WTC11 (cell line): Measurements from ENCODE around the gene TUBB2A. TPM values are rescaled to one million over a fixed set of nuclear protein-coding genes. Genes with fewer than 3 reads are reported as not detected.
"Not testable (repeated sequence)": the region's sequence is repeated elsewhere in the genome, so short reads cannot be mapped to it uniquely, and the experiment has no call there.

ENCODE experiments used
- ATAC-seq: fragments of 200-7000 bp; cut with Tn5 transposase; 2 replicates; pipeline ENCODE4 v1.10.0; 2021; ENCODE audit warnings: mild to moderate bottlenecking, moderate library complexity
- CTCF ChIA-PET: fragments of 300-600 bp; sonication (Branson Sonifier 250); formaldehyde crosslinking; loops from one replicate; lab custom pipeline; 2021; ENCODE audit warnings: antibody characterized with exemption; lab: Charles Lee
- POLR2A ChIA-PET: fragments of 350-600 bp; sonication (Branson Sonifier 250); formaldehyde crosslinking; loops from one replicate; lab custom pipeline; 2021; ENCODE audit warnings: antibody characterized with exemption; lab: Charles Lee
- DNase-seq: peaks from one replicate; pipeline ENCODE4 v3.0.0; 2021; ENCODE audit warnings: low spot score
- H3K27ac Mint-ChIP-seq: 2 replicates; pipeline ENCODE4 v1.8.0; 2021; ENCODE audit warnings: mixed read lengths
- H3K27me3 Mint-ChIP-seq: 2 replicates; pipeline ENCODE4 v1.8.0; 2021; ENCODE audit warnings: low read depth, mild to moderate bottlenecking, moderate library complexity, mixed read lengths
- H3K36me3 Mint-ChIP-seq: 2 replicates; pipeline ENCODE4 v1.8.0; 2021; ENCODE audit warnings: mixed read lengths
- H3K4me1 Mint-ChIP-seq: 2 replicates; pipeline ENCODE4 v1.8.0; 2022; ENCODE audit warnings: mixed read lengths
- H3K4me3 Mint-ChIP-seq: 2 replicates; pipeline ENCODE4 v1.8.0; 2021; ENCODE audit warnings: mild to moderate bottlenecking, moderate library complexity, mixed read lengths
- H3K9me3 Mint-ChIP-seq: 2 replicates; pipeline ENCODE4 v1.8.0; 2021; ENCODE audit warnings: mixed read lengths
- CREB1 ChIP-seq: sonication (generic); formaldehyde crosslinking; IDR thresholded peaks from 2 replicates; pipeline ENCODE4 v1.8.0; 2023; ENCODE audit warnings: mild to moderate bottlenecking, missing genetic modification reagents
- CTCF ChIP-seq: fragments of 200-600 bp; IDR thresholded peaks from 2 replicates; pipeline ENCODE4 v1.8.0; 2022; ENCODE audit warnings: antibody characterized with exemption
- HMGXB4 ChIP-seq: sonication (generic); formaldehyde crosslinking; IDR thresholded peaks from 2 replicates; pipeline ENCODE4 v1.8.1; 2023; ENCODE audit warnings: mild to moderate bottlenecking, moderate library complexity, missing genetic modification reagents
- NFATC4 ChIP-seq: fragments of 250-450 bp; sonication (Bioruptor Pico); IDR thresholded peaks from 2 replicates; pipeline ENCODE4 v1.9.0; 2021; ENCODE audit warnings: mild to moderate bottlenecking
- STAT6 ChIP-seq: sonication (generic); formaldehyde crosslinking; conservative IDR thresholded peaks from 2 replicates; pipeline ENCODE4 v1.8.1; 2023; ENCODE audit warnings: mild to moderate bottlenecking, low read depth, missing genetic modification reagents, moderate library complexity
- TEAD1 ChIP-seq: sonication (generic); formaldehyde crosslinking; IDR thresholded peaks from 2 replicates; pipeline ENCODE4 v1.8.0; 2022; ENCODE audit warnings: mild to moderate bottlenecking, missing genetic modification reagents
- ZNF121 ChIP-seq: sonication (generic); formaldehyde crosslinking; IDR thresholded peaks from 2 replicates; pipeline ENCODE4 v1.8.0; 2023; ENCODE audit warnings: missing genetic modification reagents
- ZNF396 ChIP-seq: fragments of 250-450 bp; sonication (Bioruptor Pico); IDR thresholded peaks from 2 replicates; pipeline ENCODE4 v1.8.0; 2021; ENCODE audit warnings: mild to moderate bottlenecking, moderate library complexity, borderline replicate concordance
- total RNA-seq: library from RNA; stranded (reverse); gene quantifications from 3 replicates; pipeline ENCODE4 v1.2.3, GENCODE V29; 2021
- TF ChIP-seq, protein P1 (sequence below): sonication (generic); formaldehyde crosslinking; IDR thresholded peaks from 2 replicates; pipeline ENCODE4 v1.8.0; 2023; ENCODE audit warnings: missing genetic modification reagents, mild to moderate bottlenecking, borderline replicate concordance
- TF ChIP-seq, protein P2 (sequence below): sonication (generic); formaldehyde crosslinking; IDR thresholded peaks from 2 replicates; pipeline ENCODE4 v1.8.0; 2022; ENCODE audit warnings: mild to moderate bottlenecking, missing genetic modification reagents

TUBB2A gene
- total RNA-seq, 1 experiment from 2014 or later, result 357 TPM

DNA sequence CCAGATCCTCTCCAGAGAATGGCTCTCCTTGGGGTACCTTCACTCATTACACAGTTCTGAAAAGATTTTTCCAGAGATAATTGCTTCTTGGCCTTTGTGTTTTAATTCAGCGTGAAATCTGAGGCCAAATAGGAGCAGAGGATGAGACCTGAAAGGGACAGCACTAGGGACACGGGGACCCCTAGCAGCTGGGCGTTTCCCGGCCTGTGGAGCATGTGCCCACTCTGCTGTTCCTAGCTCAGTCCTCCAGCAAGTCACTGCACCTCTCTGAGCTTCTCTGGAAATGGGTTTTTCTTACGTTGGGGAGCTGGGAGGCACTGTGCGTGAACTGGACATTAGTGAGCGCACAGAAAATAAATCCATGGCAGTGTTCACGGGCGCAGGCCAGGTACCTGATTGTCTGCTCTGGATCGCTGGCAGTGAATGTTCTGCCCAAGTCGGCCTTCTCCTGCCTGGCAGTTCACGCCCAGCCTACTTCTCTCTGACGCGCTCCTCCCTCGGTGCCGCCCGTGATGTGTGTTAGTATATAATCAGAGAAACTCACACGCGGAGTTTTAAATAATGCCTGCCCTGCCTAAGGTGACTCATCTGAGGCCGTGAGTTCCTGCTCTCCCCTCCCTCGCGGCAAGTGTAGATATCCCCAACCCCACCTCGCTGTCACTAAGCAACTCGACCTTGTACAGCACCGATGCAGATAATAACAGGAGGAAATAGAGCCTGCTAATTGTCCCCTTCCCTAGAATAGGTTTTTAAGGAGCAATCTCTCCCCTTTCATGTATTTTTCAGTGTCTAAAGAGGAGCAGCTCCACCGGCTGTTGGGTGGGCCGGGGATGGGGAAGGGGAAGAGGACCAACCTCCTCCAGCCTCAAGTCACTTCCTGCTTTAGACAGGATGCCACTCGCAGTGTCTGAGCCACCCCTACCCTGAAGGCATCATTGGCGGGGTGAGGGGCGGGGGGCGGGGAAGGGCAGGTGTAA is 2.7 kb upstream of the TUBB2A start (continued):
- TF ChIP-seq, protein P1, sequence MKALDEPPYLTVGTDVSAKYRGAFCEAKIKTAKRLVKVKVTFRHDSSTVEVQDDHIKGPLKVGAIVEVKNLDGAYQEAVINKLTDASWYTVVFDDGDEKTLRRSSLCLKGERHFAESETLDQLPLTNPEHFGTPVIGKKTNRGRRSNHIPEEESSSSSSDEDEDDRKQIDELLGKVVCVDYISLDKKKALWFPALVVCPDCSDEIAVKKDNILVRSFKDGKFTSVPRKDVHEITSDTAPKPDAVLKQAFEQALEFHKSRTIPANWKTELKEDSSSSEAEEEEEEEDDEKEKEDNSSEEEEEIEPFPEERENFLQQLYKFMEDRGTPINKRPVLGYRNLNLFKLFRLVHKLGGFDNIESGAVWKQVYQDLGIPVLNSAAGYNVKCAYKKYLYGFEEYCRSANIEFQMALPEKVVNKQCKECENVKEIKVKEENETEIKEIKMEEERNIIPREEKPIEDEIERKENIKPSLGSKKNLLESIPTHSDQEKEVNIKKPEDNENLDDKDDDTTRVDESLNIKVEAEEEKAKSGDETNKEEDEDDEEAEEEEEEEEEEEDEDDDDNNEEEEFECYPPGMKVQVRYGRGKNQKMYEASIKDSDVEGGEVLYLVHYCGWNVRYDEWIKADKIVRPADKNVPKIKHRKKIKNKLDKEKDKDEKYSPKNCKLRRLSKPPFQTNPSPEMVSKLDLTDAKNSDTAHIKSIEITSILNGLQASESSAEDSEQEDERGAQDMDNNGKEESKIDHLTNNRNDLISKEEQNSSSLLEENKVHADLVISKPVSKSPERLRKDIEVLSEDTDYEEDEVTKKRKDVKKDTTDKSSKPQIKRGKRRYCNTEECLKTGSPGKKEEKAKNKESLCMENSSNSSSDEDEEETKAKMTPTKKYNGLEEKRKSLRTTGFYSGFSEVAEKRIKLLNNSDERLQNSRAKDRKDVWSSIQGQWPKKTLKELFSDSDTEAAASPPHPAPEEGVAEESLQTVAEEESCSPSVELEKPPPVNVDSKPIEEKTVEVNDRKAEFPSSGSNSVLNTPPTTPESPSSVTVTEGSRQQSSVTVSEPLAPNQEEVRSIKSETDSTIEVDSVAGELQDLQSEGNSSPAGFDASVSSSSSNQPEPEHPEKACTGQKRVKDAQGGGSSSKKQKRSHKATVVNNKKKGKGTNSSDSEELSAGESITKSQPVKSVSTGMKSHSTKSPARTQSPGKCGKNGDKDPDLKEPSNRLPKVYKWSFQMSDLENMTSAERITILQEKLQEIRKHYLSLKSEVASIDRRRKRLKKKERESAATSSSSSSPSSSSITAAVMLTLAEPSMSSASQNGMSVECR (CRISPR knock-in tag), result no peak
- TF ChIP-seq, protein P2, sequence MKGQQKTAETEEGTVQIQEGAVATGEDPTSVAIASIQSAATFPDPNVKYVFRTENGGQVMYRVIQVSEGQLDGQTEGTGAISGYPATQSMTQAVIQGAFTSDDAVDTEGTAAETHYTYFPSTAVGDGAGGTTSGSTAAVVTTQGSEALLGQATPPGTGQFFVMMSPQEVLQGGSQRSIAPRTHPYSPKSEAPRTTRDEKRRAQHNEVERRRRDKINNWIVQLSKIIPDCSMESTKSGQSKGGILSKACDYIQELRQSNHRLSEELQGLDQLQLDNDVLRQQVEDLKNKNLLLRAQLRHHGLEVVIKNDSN (CRISPR knock-in tag), result no peak
- no peak for TF ChIP-seq STAT6 (CRISPR knock-in tag)
- no peak for TF ChIP-seq ZNF396 (CRISPR knock-in tag)
- TF ChIP-seq ZNF121 (CRISPR knock-in tag), result no peak
- no peak for TF ChIP-seq CTCF
- no peak for TF ChIP-seq NFATC4 (CRISPR knock-in tag)
- no peak for TF ChIP-seq TEAD1 (CRISPR knock-in tag)
- no peak for TF ChIP-seq CREB1 (CRISPR knock-in tag)

DNA sequence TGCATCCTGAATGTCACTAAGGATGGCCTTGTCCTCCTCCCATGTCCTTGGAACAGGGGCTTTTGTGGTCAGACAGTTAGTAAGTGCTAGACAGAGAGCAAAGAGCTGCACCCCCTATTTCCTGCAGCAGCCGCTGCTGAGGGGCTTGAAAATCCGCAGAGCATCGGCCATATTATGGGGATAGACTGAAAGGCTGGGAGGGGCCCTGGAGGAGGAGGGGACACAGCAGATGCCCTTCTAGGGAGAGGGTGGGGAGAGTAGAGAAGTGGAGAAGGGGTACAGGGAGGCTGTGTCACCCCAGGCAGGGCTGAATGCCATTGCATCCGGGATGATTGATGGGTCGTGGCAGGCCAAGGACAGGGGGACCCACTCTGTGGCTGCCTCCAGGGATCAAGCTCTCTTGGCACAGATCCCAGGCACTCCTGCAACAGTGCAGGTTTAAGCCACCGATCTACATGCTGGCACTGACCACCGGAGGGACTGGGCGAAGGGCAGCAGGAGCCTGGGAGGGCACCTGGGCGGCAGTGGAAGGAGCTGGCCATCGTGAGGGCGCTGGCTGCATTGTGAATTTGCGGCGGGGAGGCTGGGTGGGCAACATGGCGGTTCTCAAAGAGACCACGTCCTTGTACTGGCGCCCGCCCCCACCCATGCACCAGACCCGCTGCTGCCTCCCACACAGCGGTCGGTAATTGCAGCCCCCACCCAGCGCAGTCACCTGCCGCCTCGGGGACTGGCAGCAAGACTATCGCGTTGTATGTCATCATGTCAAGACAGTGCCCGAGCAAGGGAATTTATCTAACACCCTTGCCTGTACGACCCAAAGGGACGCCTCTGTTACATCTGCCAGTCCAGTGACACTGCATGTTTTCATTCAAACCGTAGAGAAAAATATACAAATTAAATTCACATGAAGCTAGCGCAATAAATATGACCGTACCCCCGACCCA is 887 bp downstream of the TUBB2A start:
- H3K4me1 Mint-ChIP-seq, result peaks cover 50% of the 10 kb centered on the region
- not testable (repeated sequence) for DNase-seq, H3K27me3 Mint-ChIP-seq, H3K9me3 Mint-ChIP-seq
- H3K27ac Mint-ChIP-seq, result peak overlapping the region; percentile 74
- ChIA-PET CTCF (interaction anchor here (0.6 to 2.5 kb wide), 11 partner anchors 9 to 120 kb away, joined by 3 to 19 read pairs (median 4); partner anchors contain the start of gene TUBB2B), POLR2A (interaction anchor here (1.0 to 3.6 kb wide), 4 partner anchors 13 to 74 kb away, joined by 3 to 24 read pairs (median 5); no protein-coding TSS in a partner anchor)
- ATAC-seq, result peak; percentile 11
- H3K36me3 Mint-ChIP-seq, result peaks cover 35% of the 10 kb centered on the region
- TF ChIP-seq HMGXB4, result peak; percentile 19; the same call in 1 of the 2 replicates
- H3K4me3 Mint-ChIP-seq, result peak overlapping the region; percentile 97

DNA sequence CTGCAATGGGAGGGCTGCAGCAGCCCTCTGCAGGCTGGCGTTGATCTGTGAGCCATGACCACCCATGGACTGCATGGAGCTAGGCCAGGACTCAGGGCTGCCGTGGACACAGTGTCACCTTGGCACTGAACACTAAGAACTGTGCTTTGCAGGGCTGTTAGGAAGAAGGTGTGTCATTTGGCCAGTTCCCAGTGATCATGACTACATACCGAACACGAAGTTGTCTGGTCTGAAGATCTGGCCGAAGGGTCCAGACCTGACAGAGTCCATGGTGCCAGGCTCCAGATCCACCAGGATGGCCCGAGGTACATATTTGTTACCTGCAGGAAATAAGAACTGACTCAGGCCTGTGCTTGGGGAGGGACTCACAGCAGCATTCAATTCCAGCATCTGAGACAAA is 1.9 kb downstream of the TUBB2A start:
- ATAC-seq, H3K9me3 Mint-ChIP-seq, DNase-seq, POLR2A ChIA-PET, H3K27me3 Mint-ChIP-seq, CTCF ChIA-PET: not testable (repeated sequence)
- peaks cover 41% of the 10 kb centered on the region for H3K4me1 Mint-ChIP-seq
- peaks cover 37% of the 10 kb centered on the region for H3K36me3 Mint-ChIP-seq
- peak overlapping the region; percentile 97 for H3K4me3 Mint-ChIP-seq
- H3K27ac Mint-ChIP-seq, result peak overlapping the region; percentile 72; the same call in 1 of the 2 replicates
